Activated CD8-positive, alpha-beta memory T cell treated with anti-CD3 and anti-CD28 coated beads, Interleukin-2, amount 50 U/mL, for 4 hours (primary cell): Measurements from ENCODE around the gene PAQR5.
"Not testable (repeated sequence)": the region's sequence is repeated elsewhere in the genome, so short reads cannot be mapped to it uniquely, and the experiment has no call there.

Experiments
- DNase-seq: peaks from one replicate; pipeline ENCODE4 v3.0.0-alpha.2; 2020

Gene PAQR5

DNA sequence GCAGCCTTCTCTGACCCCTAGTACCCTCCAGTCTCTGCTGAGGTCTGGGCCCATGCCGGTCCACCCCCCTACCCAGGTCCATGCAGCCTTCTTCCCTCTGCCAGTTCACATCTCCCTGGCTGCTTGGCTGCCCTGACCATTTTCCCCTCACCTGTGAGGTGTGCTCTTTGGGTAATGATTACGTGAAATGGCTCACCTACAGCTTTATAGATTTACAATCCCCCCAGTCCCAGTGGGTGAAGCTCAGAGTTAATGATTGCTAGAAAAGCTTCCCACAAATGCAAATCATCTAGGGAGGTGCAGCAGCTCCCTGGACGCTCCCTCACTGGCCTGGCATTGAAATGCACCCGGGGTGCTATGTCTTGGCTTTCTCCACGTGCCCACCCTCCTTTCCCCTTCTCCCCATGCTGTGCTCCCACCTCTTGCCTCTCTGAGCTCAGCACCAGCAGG, 18.7 kb downstream of the PAQR5 start:
- DNase-seq = no peak

DNA sequence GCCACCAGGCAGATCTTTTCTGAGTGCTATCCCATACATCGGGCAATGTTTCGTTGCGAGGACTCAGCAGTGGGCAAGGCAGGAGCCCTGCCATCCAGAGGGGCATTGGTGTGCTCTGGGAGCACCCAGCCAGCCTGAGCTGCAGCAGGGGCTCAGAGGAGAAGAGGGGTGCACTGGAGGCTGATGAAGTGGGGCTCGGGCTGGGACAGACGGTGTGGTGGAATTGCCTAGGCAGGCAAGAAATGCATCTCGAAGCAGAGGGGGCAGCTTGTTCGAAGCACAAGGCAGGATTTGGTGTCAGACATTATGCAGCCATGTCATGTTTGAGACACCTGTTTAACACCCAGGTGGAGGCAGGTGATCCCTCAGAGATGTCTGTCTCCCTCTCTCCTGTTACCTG, 19.3 kb downstream of the PAQR5 start:
- DNase-seq = no peak

DNA sequence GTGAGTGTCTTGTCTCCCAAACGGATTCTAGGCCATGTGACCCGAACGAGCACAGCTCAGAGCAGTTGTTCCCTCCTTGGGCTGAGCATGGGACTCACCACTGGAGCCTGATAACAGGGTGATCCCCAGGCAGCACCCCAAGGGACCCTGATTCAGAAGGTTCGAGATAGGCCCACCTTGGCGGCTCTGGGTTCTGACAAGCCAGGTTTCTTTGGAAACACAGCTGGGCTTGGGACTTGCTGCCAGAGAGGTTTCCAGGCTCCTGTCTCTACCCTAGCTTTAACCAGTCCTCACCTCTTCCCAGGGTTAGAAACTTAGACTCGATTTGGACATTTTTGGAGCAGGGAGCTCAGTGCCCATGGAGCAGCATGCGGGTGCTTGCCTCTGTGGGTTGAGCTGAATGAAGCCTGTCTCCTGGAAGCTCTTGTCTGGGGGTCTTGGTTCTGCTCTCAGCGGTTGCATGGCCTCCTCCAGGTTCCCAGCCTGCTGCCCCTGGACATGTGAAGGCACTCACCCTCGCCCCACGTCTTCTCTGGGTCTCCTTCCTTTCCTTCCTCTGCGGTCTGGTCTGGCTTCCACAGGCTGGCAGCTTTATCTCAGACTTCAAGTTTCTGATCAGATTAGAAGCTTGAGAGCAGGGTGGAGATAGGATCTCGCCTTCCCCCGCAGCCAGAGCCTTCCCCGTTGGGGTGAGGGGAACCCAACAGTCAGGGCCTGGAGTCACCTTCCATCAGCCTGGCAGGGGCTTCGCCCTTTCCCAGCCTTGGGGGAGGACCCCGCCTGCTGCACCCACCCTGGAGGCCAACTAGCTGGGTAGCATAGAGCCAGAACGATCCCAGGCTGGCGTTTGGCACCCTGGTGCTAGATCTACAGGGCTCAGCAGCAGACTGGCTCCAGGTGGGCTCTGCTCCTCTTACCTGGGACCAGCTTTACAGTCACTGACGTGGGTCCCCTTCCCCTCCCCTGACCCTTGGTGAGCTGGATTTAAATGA, 21.0 kb downstream of the PAQR5 start:
- no peak for DNase-seq

DNA sequence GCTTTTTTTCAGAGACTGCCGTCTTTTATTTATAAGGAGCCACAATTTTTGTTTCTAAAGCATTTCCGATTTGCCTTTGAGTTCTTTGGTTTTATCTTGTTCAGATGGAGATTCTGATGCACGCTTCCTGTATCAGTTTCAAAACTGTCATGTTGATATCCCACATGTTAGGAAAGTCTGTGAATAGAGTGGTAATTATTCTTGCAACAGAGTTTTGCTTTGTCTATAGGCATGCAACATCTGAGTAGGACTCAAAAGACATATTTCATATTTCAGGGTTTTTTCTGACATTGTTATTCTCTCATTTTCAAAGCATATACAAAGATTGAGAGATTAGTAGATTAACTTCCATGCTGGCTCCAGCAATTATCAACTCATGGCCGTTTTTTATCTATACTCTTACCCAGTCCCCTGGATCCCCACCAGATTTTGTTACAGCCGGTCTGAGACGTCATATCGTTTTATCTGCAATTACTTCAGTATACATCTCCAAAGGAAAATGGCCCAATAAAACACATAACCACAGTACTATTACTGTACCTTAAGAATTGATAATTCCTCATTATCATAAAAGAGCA, 22.4 kb downstream of the PAQR5 start:
- no peak for DNase-seq

DNA sequence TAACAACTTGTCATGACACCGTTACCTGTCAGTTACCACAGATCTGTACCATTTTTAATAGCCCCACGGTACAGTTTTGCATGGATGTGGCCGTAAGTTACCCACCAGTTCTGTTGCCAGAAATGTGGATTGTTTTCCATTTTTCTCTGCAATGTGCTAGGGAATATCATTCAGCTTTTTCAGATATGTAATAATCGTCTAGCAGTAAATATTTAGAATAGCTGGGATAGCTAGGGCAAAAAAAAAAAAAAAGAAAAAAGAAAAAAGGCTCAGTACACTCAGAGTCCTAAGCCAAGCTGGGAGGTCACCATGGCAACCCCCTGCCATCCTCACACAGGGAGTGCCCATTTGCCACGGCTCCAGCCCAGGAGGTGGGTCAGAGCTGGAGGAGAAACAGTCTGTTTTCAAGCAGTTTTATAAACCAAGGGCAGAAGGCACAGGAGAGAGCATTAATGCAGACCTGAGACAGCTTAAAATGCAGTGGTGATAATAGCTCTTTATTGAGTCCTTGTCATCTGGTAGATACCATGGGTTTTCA, 25.2 kb downstream of the PAQR5 start:
- no peak for DNase-seq

DNA sequence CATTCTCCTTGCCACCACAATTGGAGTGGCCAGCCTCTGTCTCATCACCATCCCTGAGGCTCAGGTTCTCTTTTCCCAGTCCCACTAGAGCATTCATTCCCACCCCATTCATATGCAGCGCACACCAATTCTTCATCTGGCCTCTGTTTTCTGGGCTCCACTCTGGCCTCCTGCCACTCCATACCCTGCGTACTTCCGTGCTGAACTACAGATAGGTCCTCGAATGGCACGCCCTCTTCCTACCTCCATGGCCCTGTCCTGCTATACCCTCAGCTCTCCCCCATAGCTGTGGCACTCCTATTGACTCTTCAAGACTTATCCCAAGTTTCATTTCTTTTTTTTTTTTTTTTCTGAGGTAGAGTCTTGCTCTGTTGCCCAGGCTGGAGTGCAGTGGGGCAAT, 25.9 kb downstream of the PAQR5 start:
- no peak for DNase-seq

DNA sequence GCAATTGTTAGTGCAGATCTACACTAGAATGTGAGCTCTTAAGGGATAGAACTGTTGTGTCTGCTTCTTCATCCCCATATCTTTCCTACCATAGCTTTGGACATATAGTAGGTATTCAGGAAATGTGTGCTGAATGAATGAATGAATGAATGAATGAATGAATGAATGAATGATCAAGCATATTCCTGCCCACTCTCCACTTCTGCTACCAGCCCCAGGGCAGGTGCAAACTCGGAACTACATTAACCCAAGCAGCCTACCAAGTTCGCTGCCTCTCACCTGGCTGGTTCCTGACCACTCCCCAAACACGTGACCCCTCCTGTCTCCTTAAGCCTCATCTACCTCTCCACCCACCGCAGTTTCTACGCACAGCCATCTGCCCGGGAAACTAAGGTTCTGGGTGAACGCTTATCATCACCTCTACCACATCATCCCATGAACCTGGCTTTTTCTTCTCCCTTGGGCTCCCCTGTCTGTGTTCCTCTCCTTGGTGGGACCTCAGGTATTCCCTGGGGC, 26.8 kb downstream of the PAQR5 start:
- no peak for DNase-seq

DNA sequence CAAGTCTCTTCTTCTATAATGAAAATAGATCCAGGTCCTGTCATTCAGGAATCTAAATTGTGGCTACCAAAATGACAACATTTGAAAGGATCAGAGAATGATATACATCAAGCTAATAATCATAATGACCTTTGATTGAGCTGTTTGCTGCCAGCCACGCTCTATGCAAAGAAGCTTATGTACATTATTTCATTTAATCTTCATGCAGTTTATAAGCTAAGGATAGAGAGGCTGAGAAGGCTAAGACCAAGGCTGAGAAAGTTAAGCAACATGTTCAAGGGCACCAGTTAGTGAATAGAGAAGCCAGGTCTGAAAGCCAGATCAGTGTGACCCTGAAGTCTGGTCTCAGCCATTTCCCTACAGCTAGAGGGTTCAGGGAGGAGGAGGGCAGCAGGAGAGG, 29.4 kb downstream of the PAQR5 start:
- no peak for DNase-seq

DNA sequence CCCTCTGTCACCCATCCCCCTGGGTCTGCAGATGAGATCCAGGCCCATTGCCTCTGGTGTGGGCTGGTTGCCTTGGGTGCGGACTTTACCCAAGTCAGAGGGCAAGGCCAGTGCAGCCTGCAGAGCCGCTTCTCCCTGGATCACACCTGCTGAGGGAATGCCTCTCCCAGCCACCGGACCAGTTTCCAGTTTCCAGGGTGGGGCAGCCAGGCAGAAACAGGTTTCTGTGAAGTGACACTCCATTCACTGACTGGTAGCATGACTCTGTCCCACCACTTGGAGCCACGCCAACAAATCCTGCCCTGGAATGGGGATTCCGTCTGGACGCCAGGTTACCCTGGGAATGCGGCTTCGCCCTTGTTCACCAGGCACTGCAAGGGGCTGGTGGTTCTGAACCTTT, 30.0 kb downstream of the PAQR5 start:
- DNase-seq = no peak

DNA sequence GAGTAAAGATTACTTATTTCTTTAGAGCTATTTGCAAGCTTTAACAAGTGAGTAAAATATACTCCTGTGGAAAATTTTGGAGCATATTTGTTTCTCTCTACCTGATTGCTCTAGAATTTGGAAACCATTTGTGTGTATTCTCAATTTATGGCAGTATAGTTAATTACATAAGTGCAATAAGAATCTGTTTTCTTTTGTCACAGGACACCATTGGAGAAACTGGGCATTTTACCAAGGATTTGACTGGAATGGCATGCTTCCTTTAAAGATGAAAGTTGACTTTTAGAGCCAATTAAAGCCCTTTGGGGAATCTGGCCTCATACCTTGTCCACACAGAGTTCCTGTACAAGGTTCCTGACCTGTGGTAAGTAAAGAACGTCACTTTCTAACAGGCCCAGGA, 38.4 kb downstream of the PAQR5 start:
- no peak for DNase-seq

DNA sequence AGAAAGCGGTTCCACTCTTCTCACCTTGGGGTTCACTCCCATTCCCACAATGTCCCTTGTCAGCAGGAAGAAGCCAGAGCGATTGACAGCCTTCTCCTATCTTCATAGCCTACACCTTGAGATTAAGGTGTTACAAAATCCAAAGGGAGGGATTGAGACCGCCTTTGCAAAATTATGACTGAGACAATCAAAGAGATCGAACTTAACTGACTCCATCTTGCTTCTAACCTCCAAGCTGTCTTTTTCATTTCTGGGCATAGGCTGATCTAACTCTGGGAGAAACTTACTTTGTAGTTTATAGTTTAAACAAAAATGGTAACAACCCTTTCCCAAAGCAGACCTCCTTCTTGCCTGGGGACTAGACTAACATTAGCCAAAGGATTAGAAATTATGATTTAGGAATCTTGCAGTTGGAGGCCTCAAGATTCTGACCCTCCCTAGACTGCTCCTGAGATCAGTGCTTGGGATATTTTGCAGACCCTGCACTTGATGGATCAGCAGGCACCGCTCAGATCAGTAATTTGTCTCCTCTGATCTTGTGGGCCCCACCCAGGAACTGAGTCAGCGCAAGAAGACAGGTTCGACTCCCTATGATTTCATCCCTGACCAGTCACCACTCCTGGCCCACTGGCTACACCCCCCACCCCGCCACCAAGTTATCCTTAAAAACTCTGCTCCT, 40.0 kb downstream of the PAQR5 start:
- DNase-seq = no peak

DNA sequence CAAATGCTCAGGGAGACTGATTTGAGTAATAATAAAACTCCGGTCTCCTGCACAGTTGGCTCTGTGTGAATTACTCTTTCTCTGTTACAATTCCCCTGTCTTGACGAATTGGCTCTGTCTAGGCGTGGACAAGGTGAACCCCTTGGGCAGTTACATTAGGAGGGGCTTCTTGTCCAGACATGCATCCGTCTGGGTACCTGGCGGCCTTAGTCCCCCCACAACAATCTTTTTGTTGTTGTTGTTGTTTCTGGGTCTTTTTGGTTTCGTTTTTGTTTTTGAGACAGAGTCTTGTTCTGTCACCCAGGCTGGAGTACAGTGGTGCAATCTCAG, 40.5 kb downstream of the PAQR5 start:
- DNase-seq = not testable (repeated sequence)

DNA sequence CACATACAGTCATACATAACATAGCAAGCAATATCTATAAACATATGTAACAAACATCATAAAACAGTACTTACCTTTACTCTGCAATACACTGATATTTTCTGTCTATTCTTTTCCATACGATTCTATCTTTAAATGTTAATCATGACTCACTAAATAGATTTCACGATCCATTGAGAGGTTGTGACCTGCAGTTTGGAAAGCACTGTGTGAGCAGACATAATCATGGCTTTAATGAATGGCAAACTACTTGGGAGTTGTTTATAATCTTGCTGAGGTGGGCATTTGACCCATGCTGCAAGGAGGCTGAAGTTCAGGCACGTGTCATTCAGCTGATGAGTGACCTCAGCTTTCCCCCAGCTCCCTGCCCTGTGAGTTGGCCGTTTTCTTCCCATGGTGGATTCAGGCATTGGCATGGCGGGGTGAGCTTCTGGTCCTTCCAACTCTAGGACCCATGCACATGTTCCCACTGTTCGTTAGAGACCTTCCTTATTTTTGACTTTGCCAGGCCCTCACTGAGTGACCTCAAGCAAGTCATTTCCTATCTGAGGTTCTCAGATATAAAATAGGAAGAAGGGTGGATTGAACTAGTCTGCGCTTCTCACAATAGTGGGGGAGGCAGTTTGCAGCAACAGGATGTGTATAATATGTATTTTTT, 41.7 kb downstream of the PAQR5 start:
- no peak for DNase-seq

DNA sequence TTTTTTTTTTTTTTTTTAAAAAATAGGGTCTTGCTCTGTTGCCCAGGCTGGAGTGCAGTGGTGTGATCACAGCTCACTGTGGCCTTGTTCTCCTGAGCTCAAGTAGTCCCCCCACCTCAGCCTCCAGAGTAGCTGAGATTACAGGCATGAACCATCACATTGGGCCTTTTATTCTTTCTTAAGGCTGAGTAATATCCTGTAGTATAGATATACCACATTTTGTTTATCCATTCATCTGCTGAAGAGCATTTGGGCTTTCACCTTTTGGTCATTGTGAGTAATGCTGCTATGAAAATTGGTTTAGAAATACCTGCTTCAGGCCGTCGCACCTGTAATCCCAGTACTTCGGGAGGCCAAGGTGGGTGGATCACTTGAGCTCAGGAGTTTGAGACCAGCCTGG, 42.6 kb downstream of the PAQR5 start:
- DNase-seq = no peak

DNA sequence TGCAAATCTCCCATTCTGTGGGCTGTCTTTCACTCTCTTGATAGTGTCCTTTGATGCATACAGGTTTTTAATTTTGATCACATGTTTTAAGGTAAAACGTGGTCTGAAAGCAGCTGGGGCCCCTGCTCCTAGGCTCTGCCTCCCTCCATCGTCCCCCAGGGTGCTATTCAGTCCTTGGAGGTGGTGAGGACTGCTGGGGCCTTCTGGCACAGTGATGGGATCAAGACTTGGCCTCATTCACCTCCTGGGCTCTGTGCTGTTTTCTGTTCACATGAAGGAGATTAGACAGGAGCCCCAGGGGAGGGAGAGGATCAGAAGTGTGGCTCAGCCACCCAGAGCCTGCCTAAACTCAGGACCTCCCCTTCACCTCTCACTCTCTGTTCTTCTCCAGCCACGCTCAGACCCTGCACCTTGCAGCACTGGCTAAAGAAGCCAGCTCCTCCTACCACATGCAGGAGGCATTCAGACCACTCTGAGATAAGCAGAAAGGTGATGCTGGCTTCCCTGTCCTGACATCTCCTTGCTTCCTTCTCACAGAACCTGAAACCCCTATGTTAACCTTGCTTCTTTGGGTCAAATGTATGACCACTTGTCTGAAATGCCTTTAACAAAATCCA, 43.9 kb downstream of the PAQR5 start:
- DNase-seq = no peak

DNA sequence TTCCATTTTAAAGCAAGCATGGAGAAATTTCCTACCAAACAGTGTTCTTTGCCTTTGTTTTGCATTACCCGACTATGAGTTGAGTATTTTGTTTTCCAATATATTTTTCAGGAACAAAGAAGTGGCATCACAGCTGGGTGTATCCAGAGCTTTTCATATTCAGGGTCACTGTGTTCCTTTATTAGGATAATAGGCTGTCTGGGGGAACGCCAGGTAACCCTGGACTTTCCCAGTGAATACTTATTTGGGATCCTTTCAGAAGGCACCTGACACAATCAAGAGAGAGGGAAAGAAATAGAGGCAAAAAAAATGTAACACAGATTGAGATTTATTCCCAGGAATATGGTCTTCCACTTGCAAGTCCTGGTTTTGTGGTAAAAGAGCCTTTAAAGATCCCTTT, 44.4 kb downstream of the PAQR5 start:
- DNase-seq = no peak

DNA sequence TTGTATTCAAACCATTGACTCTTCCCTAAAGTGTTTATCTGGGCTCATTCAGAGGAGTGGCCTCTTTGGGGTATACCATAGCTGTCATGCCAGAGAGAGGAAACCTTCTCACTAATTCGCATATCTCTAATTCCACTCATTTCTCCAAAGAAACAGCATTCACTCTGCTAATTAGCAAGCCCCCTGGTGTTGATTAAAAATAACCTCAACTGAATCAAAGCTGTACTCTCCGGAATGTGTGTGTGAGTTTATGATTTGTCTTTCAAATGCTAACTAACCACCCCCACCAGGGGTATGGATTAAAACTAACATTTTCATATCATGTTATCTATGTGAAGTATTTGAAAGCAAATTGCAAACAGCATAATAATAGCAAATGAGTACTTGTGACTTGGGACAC, 45.5 kb downstream of the PAQR5 start:
- DNase-seq = no peak

DNA sequence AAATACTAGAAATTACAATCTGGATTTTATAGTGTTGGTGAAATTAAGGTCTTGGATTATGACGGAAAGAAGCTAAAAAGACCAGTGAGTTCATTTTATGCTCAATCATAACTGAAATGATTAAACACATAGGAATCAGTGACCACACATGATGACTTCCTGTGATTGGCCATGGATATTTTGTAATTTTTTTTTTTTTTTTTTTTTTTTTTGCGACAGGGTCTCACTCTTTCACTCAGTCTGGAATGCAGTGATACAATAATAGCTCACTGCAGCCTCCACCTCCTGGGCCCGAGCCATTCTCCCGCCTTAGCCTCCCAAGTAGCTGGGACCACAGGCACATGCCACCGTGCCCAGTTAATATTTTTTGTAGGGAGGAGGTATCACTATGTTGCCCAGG, 47.4 kb downstream of the PAQR5 start:
- DNase-seq = no peak

DNA sequence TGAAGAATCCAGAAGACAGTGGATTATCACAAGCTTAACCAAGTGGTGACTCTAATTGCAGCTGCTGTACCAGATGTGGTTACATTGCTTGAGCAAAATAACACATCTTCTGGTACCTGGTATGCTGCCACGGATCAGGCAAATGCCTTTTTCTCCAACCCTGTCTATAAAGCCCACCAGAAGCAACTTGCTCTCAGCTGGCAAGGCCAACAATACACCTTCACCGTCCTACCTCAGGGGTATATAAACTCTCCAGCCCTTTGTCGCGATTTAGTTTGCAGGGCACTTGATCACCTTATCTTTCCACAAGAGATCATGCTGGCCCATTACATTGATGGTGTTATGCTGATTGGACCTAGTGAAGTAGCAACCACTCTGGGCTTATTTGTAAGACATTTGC, 52.6 kb downstream of the PAQR5 start:
- DNase-seq = no peak

DNA sequence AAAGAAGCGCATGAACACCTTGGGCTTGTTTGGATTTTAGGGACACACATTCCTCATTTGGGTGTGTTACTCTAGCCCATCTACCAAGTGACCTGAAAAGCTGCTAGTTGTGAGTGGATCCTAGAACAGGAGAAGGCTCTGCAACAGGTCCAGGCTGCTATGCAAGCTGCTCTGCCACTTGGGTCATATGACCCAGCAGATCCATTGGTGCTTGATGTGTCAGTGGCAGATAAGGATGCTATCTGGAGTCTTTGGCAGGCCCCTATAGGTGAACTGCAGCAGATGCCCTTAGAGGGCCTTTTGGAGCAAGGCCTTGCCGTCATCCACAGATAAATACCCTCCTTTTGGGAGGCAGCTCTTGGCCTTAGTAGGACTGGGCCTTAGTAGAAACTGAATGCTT, 53.2 kb downstream of the PAQR5 start:
- DNase-seq = no peak

DNA sequence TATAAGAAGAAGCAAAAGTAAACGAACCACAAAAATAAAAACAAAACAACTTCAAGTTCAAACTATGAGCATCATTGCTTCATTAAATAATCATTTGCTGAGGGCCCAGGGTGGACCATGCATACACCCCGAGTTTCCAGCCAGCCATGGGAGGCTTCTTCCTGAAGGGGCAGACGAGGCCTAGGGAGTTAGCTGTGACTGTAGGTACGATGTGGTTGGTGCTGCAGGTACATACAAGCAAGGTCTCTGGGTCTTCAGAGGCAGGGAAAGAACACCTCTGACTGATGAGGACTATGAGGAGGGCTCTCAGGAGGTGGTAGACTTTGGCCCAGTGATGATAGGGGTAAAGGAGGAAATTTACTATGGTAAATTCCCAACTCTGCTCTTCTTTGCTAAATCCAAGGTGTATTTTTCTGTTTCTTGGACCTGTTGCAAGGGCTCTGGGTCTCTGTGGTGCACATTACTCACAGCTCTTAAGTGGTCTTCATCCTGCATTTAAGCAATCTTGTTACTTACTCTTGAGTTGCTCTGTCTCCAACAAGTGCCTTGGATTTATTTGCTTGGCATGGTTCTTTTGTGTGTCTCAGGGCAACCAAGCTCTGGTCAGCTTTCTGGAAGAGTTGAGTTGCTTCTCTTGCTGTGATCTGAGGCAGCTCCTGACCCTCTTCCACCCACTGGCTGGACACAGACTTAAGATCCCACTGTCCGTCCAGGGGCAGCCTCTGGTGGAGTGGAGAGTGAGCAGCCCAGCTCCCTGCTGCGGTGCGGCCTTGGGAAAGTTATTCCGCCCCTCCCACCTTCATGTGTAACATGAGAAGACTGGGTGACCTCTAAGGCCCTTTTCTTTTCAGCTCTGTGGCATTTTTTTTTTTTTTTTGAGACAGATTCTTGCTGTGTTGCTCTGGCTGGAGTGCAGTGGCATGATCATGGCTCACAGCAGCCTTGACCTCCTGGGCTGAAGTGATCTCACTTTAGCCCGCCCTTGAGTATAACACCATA, 59.4 kb downstream of the PAQR5 start:
- DNase-seq = no peak
